ENCODE data around the gene DAB1.

Gene DAB1

DNA sequence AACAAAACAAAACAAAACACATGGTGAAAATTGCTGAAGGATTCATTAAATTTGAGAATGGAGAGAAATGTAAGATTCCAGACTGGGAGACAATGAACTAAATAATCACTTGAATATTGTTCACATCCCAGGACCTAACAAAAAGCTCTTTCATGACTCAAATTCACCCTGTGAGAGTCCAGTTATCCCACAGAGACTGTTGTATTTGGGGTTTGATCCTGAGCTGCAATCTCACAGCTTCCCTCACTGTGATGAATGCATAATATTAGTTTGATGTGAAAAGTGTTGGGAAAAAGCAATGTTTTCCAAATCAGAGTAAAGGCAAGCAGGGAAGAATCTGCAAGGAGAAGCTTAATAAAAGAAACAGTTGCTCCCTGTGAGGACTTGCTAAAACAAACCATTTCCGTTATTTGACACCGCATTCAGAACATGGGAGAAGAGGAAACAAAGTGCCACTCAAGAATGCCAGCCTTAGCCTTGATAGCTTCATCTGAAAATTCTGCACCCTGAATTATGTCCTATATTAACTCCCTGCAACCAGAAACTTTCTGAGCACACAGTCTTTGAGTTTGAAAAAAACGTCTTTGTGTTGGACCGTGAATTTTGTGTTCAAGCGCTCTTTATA lies 208.8 kb downstream of the DAB1 start:
- Histone ChIP-seq H3K4me3 (ENCODE audit: low read depth, low read length) (no peak overlapping the region), H3K9me3 (ENCODE audit: control insufficient read depth, insufficient read depth, low read depth, low read length) (no peaks in the 10 kb centered on the region), H3K4me1 (ENCODE audit: control insufficient read depth, insufficient read depth, low read length) (no peaks in the 10 kb centered on the region), H3K36me3 (ENCODE audit: control insufficient read depth in 2 of 2, insufficient read depth in 1 of 2, low read length in 2 of 2) (no peaks in the 10 kb centered on the region), H3K27ac (ENCODE audit: extremely low read depth, low read depth, low read length) (no peak overlapping the region)
- TF ChIP-seq, protein P1, sequence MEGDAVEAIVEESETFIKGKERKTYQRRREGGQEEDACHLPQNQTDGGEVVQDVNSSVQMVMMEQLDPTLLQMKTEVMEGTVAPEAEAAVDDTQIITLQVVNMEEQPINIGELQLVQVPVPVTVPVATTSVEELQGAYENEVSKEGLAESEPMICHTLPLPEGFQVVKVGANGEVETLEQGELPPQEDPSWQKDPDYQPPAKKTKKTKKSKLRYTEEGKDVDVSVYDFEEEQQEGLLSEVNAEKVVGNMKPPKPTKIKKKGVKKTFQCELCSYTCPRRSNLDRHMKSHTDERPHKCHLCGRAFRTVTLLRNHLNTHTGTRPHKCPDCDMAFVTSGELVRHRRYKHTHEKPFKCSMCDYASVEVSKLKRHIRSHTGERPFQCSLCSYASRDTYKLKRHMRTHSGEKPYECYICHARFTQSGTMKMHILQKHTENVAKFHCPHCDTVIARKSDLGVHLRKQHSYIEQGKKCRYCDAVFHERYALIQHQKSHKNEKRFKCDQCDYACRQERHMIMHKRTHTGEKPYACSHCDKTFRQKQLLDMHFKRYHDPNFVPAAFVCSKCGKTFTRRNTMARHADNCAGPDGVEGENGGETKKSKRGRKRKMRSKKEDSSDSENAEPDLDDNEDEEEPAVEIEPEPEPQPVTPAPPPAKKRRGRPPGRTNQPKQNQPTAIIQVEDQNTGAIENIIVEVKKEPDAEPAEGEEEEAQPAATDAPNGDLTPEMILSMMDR (tag by site-specific recombination; IDR thresholded peaks at IDR 0.05), result no peak
- TF ChIP-seq, protein P2, sequence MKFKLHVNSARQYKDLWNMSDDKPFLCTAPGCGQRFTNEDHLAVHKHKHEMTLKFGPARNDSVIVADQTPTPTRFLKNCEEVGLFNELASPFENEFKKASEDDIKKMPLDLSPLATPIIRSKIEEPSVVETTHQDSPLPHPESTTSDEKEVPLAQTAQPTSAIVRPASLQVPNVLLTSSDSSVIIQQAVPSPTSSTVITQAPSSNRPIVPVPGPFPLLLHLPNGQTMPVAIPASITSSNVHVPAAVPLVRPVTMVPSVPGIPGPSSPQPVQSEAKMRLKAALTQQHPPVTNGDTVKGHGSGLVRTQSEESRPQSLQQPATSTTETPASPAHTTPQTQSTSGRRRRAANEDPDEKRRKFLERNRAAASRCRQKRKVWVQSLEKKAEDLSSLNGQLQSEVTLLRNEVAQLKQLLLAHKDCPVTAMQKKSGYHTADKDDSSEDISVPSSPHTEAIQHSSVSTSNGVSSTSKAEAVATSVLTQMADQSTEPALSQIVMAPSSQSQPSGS (tag by site-specific recombination; IDR thresholded peaks at IDR 0.05; ENCODE audit: low read depth), result no peak
- TF ChIP-seq SETDB1 (IDR thresholded peaks at IDR 0.05; ENCODE audit: insufficient read length, low read length) (no peak), ZNF24 (tag by site-specific recombination; IDR thresholded peaks at IDR 0.05) (no peak), ZNF473 (tag by site-specific recombination; IDR thresholded peaks at IDR 0.05) (no peak), ZNF366 (tag by site-specific recombination; conservative IDR thresholded peaks at IDR 0.05) (no peak), ZNF112 (tag by site-specific recombination; IDR thresholded peaks at IDR 0.05) (no peak), ZNF416 (tag by site-specific recombination; IDR thresholded peaks at IDR 0.05) (no peak), ZXDB (tag by site-specific recombination; IDR thresholded peaks at IDR 0.05) (no peak), GLIS1 (tag by site-specific recombination; IDR thresholded peaks at IDR 0.05) (no peak), ZNF2 (tag by site-specific recombination; IDR thresholded peaks at IDR 0.05) (no peak)
- ChIA-PET POLR2A (no interaction called here), CTCF (interaction anchor here (0.6 to 0.7 kb wide), 3 partner anchors 66 to 385 kb away, joined by 4 read pairs; no protein-coding TSS in a partner anchor)

DNA sequence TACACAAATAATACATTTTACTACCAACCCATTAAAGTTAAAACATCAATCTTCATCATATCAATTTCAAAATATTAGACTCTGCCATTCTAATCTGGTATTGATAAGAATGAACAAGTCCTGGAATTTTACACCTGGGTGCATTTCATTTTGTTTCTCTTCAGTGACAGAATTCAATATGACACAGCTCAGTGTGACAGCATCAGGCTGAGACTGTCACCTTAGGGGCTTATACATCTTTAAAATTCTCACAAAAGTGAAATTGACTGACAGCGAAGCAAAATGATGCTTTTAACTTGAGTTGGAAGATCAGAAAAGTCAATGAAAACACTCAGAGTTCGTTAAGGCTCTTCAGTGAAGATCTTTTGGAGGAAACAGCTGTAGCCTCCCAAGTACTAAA lies 213.0 kb downstream of the DAB1 start:
- Histone ChIP-seq H3K36me3 (ENCODE audit: control insufficient read depth in 2 of 2, insufficient read depth in 1 of 2, low read length in 2 of 2) (no peaks in the 10 kb centered on the region), H3K9me3 (ENCODE audit: control insufficient read depth, insufficient read depth, low read depth, low read length) (no peaks in the 10 kb centered on the region), H3K4me3 (ENCODE audit: low read depth, low read length) (no peak overlapping the region), H3K27ac (ENCODE audit: extremely low read depth, low read depth, low read length) (no peak overlapping the region), H3K4me1 (ENCODE audit: control insufficient read depth, insufficient read depth, low read length) (no peaks in the 10 kb centered on the region)
- CTCF ChIA-PET, result no interaction called here
- TF ChIP-seq ZNF843 (tag by site-specific recombination; IDR thresholded peaks at IDR 0.05) (no peak), ZNF747 (tag by site-specific recombination; IDR thresholded peaks at IDR 0.05) (no peak)
- TF ChIP-seq, protein P3, sequence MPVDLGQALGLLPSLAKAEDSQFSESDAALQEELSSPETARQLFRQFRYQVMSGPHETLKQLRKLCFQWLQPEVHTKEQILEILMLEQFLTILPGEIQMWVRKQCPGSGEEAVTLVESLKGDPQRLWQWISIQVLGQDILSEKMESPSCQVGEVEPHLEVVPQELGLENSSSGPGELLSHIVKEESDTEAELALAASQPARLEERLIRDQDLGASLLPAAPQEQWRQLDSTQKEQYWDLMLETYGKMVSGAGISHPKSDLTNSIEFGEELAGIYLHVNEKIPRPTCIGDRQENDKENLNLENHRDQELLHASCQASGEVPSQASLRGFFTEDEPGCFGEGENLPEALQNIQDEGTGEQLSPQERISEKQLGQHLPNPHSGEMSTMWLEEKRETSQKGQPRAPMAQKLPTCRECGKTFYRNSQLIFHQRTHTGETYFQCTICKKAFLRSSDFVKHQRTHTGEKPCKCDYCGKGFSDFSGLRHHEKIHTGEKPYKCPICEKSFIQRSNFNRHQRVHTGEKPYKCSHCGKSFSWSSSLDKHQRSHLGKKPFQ (tag by site-specific recombination; IDR thresholded peaks at IDR 0.05), result no peak
- POLR2A ChIA-PET, result interaction anchor here (0.5 kb wide), 1 partner anchor 16 kb away, joined by 3 read pairs; no protein-coding TSS in a partner anchor

DNA sequence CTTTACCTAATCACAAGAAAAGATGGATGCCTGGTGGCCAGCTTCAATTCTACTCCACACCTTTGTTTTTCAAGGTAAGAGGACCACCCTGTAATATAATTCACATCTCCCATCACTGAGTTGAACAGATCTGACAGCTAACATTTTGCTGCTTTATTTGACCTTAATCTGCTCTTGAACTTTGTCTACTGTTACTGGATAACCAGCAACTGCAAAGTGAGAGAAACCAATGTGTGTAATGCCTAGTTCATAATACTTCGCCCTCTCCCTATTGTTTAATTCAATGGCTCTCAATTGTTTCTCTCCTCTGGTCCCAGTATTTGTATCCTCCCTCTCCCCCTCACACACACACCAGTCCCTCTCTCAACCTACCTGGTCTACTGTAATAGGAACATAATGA lies 214.4 kb downstream of the DAB1 start:
- Histone ChIP-seq H3K4me3 (ENCODE audit: low read depth, low read length) (no peak overlapping the region), H3K27ac (ENCODE audit: extremely low read depth, low read depth, low read length) (no peak overlapping the region), H3K36me3 (ENCODE audit: control insufficient read depth in 2 of 2, insufficient read depth in 1 of 2, low read length in 2 of 2) (no peaks in the 10 kb centered on the region), H3K9me3 (ENCODE audit: control insufficient read depth, insufficient read depth, low read depth, low read length) (no peaks in the 10 kb centered on the region), H3K4me1 (ENCODE audit: control insufficient read depth, insufficient read depth, low read length) (no peaks in the 10 kb centered on the region)
- ChIA-PET CTCF (interaction anchor here (0.7 kb wide), 1 partner anchor 8 kb away, joined by 3 read pairs; no protein-coding TSS in a partner anchor), POLR2A (no interaction called here)
- TF ChIP-seq, protein P2 (tag by site-specific recombination; IDR thresholded peaks at IDR 0.05; ENCODE audit: low read depth), result no peak
